ENCODE measurements around the gene WDFY4.

- no peak for TF ChIP-seq CTCF (IDR thresholded peaks at IDR 0.05 in 2 of 3, conservative IDR thresholded peaks at IDR 0.05 in 1 of 3; ENCODE audit: borderline replicate concordance in 1 of 3, insufficient read depth in 1 of 3, low read depth in 2 of 3, low read length in 2 of 3)
- no peak for TF ChIP-seq ZBTB33 (IDR thresholded peaks at IDR 0.05; ENCODE audit: extremely low read depth, insufficient replicate concordance, low read length)
- TF ChIP-seq POLR2A (IDR thresholded peaks at IDR 0.05; ENCODE audit: borderline replicate concordance, extremely low read depth, insufficient read depth, insufficient read length) = no peak
- TF ChIP-seq ATF3 (IDR thresholded peaks at IDR 0.05) = no peak
- TF ChIP-seq MAX (IDR thresholded peaks at IDR 0.05) = no peak
- no peak for TF ChIP-seq EZH2 (IDR thresholded peaks at IDR 0.05)
- TF ChIP-seq POLR2AphosphoS5 (IDR thresholded peaks at IDR 0.05; ENCODE audit: low read depth, low read length) = no peak
- TF ChIP-seq REST (IDR thresholded peaks at IDR 0.05; ENCODE audit: low read depth) = no peak
Measured at GRCh38 chr10:48651293-48651692, 33.4 kb upstream of the WDFY4 start.
